ENCODE data around the gene LRIG2.
"Not testable (repeated sequence)": the region's sequence is repeated elsewhere in the genome, so short reads cannot be mapped to it uniquely, and the experiment has no call there.

LRIG2 gene

GRCh38 chr1:113072757-113073478, at the start of gene LRIG2:
LRIG2 (plus strand) TSS chr1:113073198; CDS start chr1:113073407, 209 bp downstream.
- Mint-ChIP-seq H3K27ac (peak within 1 kb of the TSS; percentile 96), H3K4me3 (peak within 1 kb of the TSS; percentile 98), H3K27me3 (no peaks in the 10 kb centered on the region), H3K36me3 (peaks cover 3% of the 10 kb centered on the region), H3K4me1 (peaks cover 29% of the 10 kb centered on the region), H3K9me3 (no peaks in the 10 kb centered on the region)
- ATAC-seq, result peak; percentile 99

- H3K9me3 Mint-ChIP-seq, H3K4me1 Mint-ChIP-seq, ATAC-seq, H3K27me3 Mint-ChIP-seq, H3K27ac Mint-ChIP-seq, H3K36me3 Mint-ChIP-seq, H3K4me3 Mint-ChIP-seq: not testable (repeated sequence)
These were observed 49.7 kb upstream of the LRIG2 start for GRCh38 chr1:113023316-113023715.

GRCh38 chr1:113027007-113027406, 46.0 kb upstream of the LRIG2 start:
- no peaks in the 10 kb centered on the region for H3K36me3 Mint-ChIP-seq
- no peaks in the 10 kb centered on the region for H3K27me3 Mint-ChIP-seq
- no peak for ATAC-seq

GRCh38 chr1:113027449-113027848, 45.5 kb upstream of the LRIG2 start:
- Mint-ChIP-seq H3K9me3 (no peaks in the 10 kb centered on the region), H3K27me3 (no peaks in the 10 kb centered on the region), H3K27ac (no peak overlapping the region), H3K36me3 (no peaks in the 10 kb centered on the region), H3K4me3 (no peak overlapping the region), H3K4me1 (peaks cover 8% of the 10 kb centered on the region)
- no peak for ATAC-seq

More at GRCh38 chr1:113027007-113027406, 46.0 kb upstream of the LRIG2 start:
- Mint-ChIP-seq H3K27ac (no peak overlapping the region), H3K4me3 (no peak overlapping the region), H3K9me3 (no peaks in the 10 kb centered on the region), H3K4me1 (peaks cover 8% of the 10 kb centered on the region)

- Mint-ChIP-seq H3K4me3 (no peak overlapping the region), H3K4me1 (peaks cover 8% of the 10 kb centered on the region), H3K9me3 (no peaks in the 10 kb centered on the region), H3K27ac (no peak overlapping the region), H3K36me3 (no peaks in the 10 kb centered on the region), H3K27me3 (no peaks in the 10 kb centered on the region)
- no peak for ATAC-seq
These were observed 43.2 kb upstream of the LRIG2 start for GRCh38 chr1:113029822-113030221.

- peak overlapping the region; percentile 23 for H3K27ac Mint-ChIP-seq
These were observed 41.6 kb upstream of the LRIG2 start for GRCh38 chr1:113031171-113031933.

GRCh38 chr1:113035086-113035485, 37.9 kb upstream of the LRIG2 start:
- ATAC-seq, result no peak
- Mint-ChIP-seq H3K4me3 (no peak overlapping the region), H3K9me3 (no peaks in the 10 kb centered on the region), H3K4me1 (peaks cover 8% of the 10 kb centered on the region), H3K27ac (no peak overlapping the region), H3K27me3 (no peaks in the 10 kb centered on the region), H3K36me3 (no peaks in the 10 kb centered on the region)

More at GRCh38 chr1:113031171-113031933, 41.6 kb upstream of the LRIG2 start:
- Mint-ChIP-seq H3K4me1 (peaks cover 8% of the 10 kb centered on the region), H3K4me3 (no peak overlapping the region), H3K27me3 (no peaks in the 10 kb centered on the region), H3K36me3 (no peaks in the 10 kb centered on the region), H3K9me3 (no peaks in the 10 kb centered on the region)
- peak; percentile 71 for ATAC-seq

- H3K27me3 Mint-ChIP-seq, result no peaks in the 10 kb centered on the region
- ATAC-seq, result peak; percentile 20
- H3K4me3 Mint-ChIP-seq, result no peak overlapping the region
These were observed 36.2 kb upstream of the LRIG2 start for GRCh38 chr1:113036639-113037321.

GRCh38 chr1:113040041-113040440, 33.0 kb upstream of the LRIG2 start:
- peaks cover 28% of the 10 kb centered on the region for H3K4me1 Mint-ChIP-seq
- H3K27me3 Mint-ChIP-seq, result peaks cover 5% of the 10 kb centered on the region
- H3K9me3 Mint-ChIP-seq, result no peaks in the 10 kb centered on the region
- no peak overlapping the region for H3K4me3 Mint-ChIP-seq
- H3K36me3 Mint-ChIP-seq, result no peaks in the 10 kb centered on the region
- H3K27ac Mint-ChIP-seq, result no peak overlapping the region
- ATAC-seq, result no peak

More at GRCh38 chr1:113036639-113037321, 36.2 kb upstream of the LRIG2 start:
- H3K9me3 Mint-ChIP-seq, result no peaks in the 10 kb centered on the region
- H3K4me1 Mint-ChIP-seq, result peaks cover 7% of the 10 kb centered on the region
- no peak overlapping the region for H3K27ac Mint-ChIP-seq
- no peaks in the 10 kb centered on the region for H3K36me3 Mint-ChIP-seq

GRCh38 chr1:113040718-113041412, 32.1 kb upstream of the LRIG2 start:
- Mint-ChIP-seq H3K4me1 (peaks cover 28% of the 10 kb centered on the region), H3K4me3 (no peak overlapping the region), H3K27ac (peak overlapping the region; percentile 72), H3K9me3 (no peaks in the 10 kb centered on the region), H3K27me3 (peaks cover 10% of the 10 kb centered on the region), H3K36me3 (no peaks in the 10 kb centered on the region)
- ATAC-seq, result peak; percentile 81

GRCh38 chr1:113041569-113042284, 31.3 kb upstream of the LRIG2 start:
- Mint-ChIP-seq H3K36me3 (no peaks in the 10 kb centered on the region), H3K9me3 (no peaks in the 10 kb centered on the region), H3K27ac (peak overlapping the region; percentile 72), H3K4me3 (no peak overlapping the region), H3K27me3 (peaks cover 15% of the 10 kb centered on the region), H3K4me1 (peaks cover 30% of the 10 kb centered on the region)
- ATAC-seq, result no peak

GRCh38 chr1:113042285-113043143, 30.5 kb upstream of the LRIG2 start:
- Mint-ChIP-seq H3K27me3 (peaks cover 22% of the 10 kb centered on the region), H3K9me3 (no peaks in the 10 kb centered on the region), H3K27ac (peak overlapping the region; percentile 72), H3K4me1 (peaks cover 34% of the 10 kb centered on the region), H3K36me3 (no peaks in the 10 kb centered on the region), H3K4me3 (no peak overlapping the region)
- peak; percentile 78 for ATAC-seq

- peaks cover 34% of the 10 kb centered on the region for H3K4me1 Mint-ChIP-seq
- not testable (repeated sequence) for ATAC-seq, H3K36me3 Mint-ChIP-seq, H3K4me3 Mint-ChIP-seq, H3K27ac Mint-ChIP-seq, H3K9me3 Mint-ChIP-seq
- peaks cover 22% of the 10 kb centered on the region for H3K27me3 Mint-ChIP-seq
These were observed 29.9 kb upstream of the LRIG2 start for GRCh38 chr1:113043144-113043488.

- no peaks in the 10 kb centered on the region for H3K36me3 Mint-ChIP-seq
These were observed 26.4 kb upstream of the LRIG2 start for GRCh38 chr1:113046569-113046968.

More at GRCh38 chr1:113046569-113046968, 26.4 kb upstream of the LRIG2 start:
- peaks cover 29% of the 10 kb centered on the region for H3K4me1 Mint-ChIP-seq
- no peak overlapping the region for H3K27ac Mint-ChIP-seq
- ATAC-seq, result no peak
- H3K27me3 Mint-ChIP-seq, result peaks cover 22% of the 10 kb centered on the region
- H3K4me3 Mint-ChIP-seq, result no peak overlapping the region
- H3K9me3 Mint-ChIP-seq, result no peaks in the 10 kb centered on the region

All from stimulated activated memory B cell treated with anti-CD40 and anti-IgM and Interleukin-4, amounts not matched to agents 10 μg/mL and 1 μg/mL and 100 μg/mL, for 72 hours (primary cell).